Sigmoid colon (tissue), 7 donors: ENCODE measurements around the gene CHAF1B. TPM values are rescaled to one million over a fixed set of nuclear protein-coding genes. Genes with fewer than 3 reads are reported as not detected.

Experiments
- DNase-seq: peaks from one replicate; pipeline ENCODE4 v3.0.0-alpha.2; 2019
- H3K27ac ChIP-seq, 4 donors: fragments of 200-600 bp; sonication (generic); one replicate each; pipeline ENCODE4 v1.5.1; 2016 to 2019; ENCODE audit warnings: mild to moderate bottlenecking in 1 of 4
- H3K27me3 ChIP-seq, 3 donors: fragments of 200-600 bp; sonication (generic); one replicate each; pipeline ENCODE4 v1.5.1; 2019; ENCODE audit warnings: mild to moderate bottlenecking in 1 of 3
- H3K36me3 ChIP-seq, 4 donors: fragments of 200-600 bp; sonication (generic); one replicate each; pipeline ENCODE4 v1.5.1; 2016 to 2019
- H3K4me1 ChIP-seq, 4 donors: fragments of 200-600 bp; sonication (generic); one replicate each; pipeline ENCODE4 v1.5.1; 2017 to 2019
- H3K4me3 ChIP-seq, 4 donors: fragments of 200-600 bp; sonication (generic); one replicate each; pipeline ENCODE4 v1.5.1; 2017 to 2019; ENCODE audit warnings: mild to moderate bottlenecking in 2 of 4, moderate library complexity in 1 of 4
- H3K9me3 ChIP-seq, 4 donors: fragments of 200-600 bp in 3 of 4; sonication (generic) in 3 of 4; one replicate each; pipeline versions ENCODE4 v1.5.1 to v1.6.1; 2013 to 2019
- CTCF ChIP-seq, 4 experiments: fragments of 450-650 bp in 3 of 4; fragments of 200-600 bp in 1 of 4; IDR thresholded peaks; one replicate each; pipeline ENCODE4 v1.5.1; 2016 to 2019; ENCODE audit warnings: antibody characterized with exemption in 4 of 4, mild to moderate bottlenecking in 3 of 4, moderate library complexity in 2 of 4
- EP300 ChIP-seq, 4 donors: sonication (generic); formaldehyde crosslinking; IDR thresholded peaks; one replicate each; pipeline ENCODE4 v1.6.1; 2017; ENCODE audit warnings: antibody characterized with exemption in 4 of 4
- POLR2A ChIP-seq, 2 donors: fragments of 450-650 bp; IDR thresholded peaks; one replicate each; pipeline ENCODE4 v1.6.1; 2016; ENCODE audit warnings: antibody characterized with exemption in 2 of 2, mild to moderate bottlenecking in 2 of 2, moderate library complexity in 2 of 2
- POLR2AphosphoS5 ChIP-seq, 4 donors: sonication (generic); formaldehyde crosslinking; IDR thresholded peaks; one replicate each; pipeline ENCODE4 v1.6.1; 2017; ENCODE audit warnings: antibody characterized with exemption in 4 of 4
- WGBS, 2 donors: extraction: QIAGEN DNeasy Blood & Tissue Kit; methylation state at CpG; one replicate each; pipeline ENCODE4 v1.1.7; 2013; 5-methylcytosine and 5-hydroxymethylcytosine counted together
- intact Hi-C: fragments of 100-400 bp; cut with DNase I; formaldehyde crosslinking; loops from one replicate; pipeline ENCODE4 v1.15.1; 2023
- polyA plus RNA-seq, 3 donors: library from polyadenylated mRNA; stranded (reverse); fragments of 200-250 nt; gene quantifications; one replicate each; pipeline ENCODE4 v1.2.3, GENCODE V29; 2013
- total RNA-seq, 4 donors: library from RNA; depleted of rRNA; stranded (reverse); fragments of >200 nt; gene quantifications; one replicate each; pipeline ENCODE4 v1.1.0, GENCODE V29; 2016
- donor health status: healthy with polysubstance abuse.
- donor health status: Bipolar disorder and iron deficiency.
- donor health status: healthy.

CHAF1B gene
- total and polyA plus RNA-seq, 7 donors, result 0.36 to 3.5 (median 0.66) TPM

GRCh38 chr21:36420571-36421339, 35.6 kb downstream of the CHAF1B start:
- intact Hi-C loops, result loop anchor here (10.0 kb wide), 1 partner anchor 504 kb away; no protein-coding TSS in a partner anchor
- H3K27me3 ChIP-seq, result no peaks in the 10 kb centered on the region
- H3K36me3 ChIP-seq, result peaks cover 0 to 6% (median 0%) of the 10 kb centered on the region in 4 donors
- no peak for TF ChIP-seq POLR2AphosphoS5 (IDR thresholded peaks at IDR 0.05)
- TF ChIP-seq CTCF (IDR thresholded peaks at IDR 0.05), result no peak
- TF ChIP-seq POLR2A (IDR thresholded peaks at IDR 0.05), result no peak
- DNase-seq, result no peak
- 93 to 94% methylated on average over 18 of the region's 18 CpGs for WGBS, 2 donors
- no peak overlapping the region for H3K27ac ChIP-seq
- no peaks in the 10 kb centered on the region for H3K9me3 ChIP-seq
- no peaks in the 10 kb centered on the region for H3K4me1 ChIP-seq
- no peak overlapping the region for H3K4me3 ChIP-seq

- no peak for DNase-seq
- H3K9me3 ChIP-seq, result no peaks in the 10 kb centered on the region
- intact Hi-C loops, result loop anchor here (10.0 kb wide), 1 partner anchor 502 kb away; no protein-coding TSS in a partner anchor
Observed at GRCh38 chr21:36422279-36423098, 37.3 kb downstream of the CHAF1B start.

GRCh38 chr21:36423771-36424433, 38.7 kb downstream of the CHAF1B start:
- H3K27me3 ChIP-seq, result no peaks in the 10 kb centered on the region
- no peaks in the 10 kb centered on the region for H3K36me3 ChIP-seq
- DNase-seq, result no peak
- no peaks in the 10 kb centered on the region for H3K4me1 ChIP-seq
- WGBS, 2 donors, result 83 to 92% methylated on average over 12 of the region's 12 CpGs
- H3K27ac ChIP-seq, result no peak overlapping the region
- intact Hi-C loops, result loop anchor here (10.0 kb wide), 1 partner anchor 501 kb away; no protein-coding TSS in a partner anchor
- TF ChIP-seq POLR2AphosphoS5 (IDR thresholded peaks at IDR 0.05) (no peak), CTCF (IDR thresholded peaks at IDR 0.05) (no peak), EP300 (IDR thresholded peaks at IDR 0.05) (no peak), POLR2A (IDR thresholded peaks at IDR 0.05) (no peak)
- no peak overlapping the region for H3K4me3 ChIP-seq
- no peaks in the 10 kb centered on the region for H3K9me3 ChIP-seq

More at GRCh38 chr21:36422279-36423098, 37.3 kb downstream of the CHAF1B start:
- Histone ChIP-seq H3K4me1 (no peaks in the 10 kb centered on the region), H3K4me3 (no peak overlapping the region), H3K27me3 (no peaks in the 10 kb centered on the region), H3K36me3 (no peaks in the 10 kb centered on the region), H3K27ac (no peak overlapping the region)
- TF ChIP-seq EP300 (IDR thresholded peaks at IDR 0.05), result no peak
- no peak for TF ChIP-seq POLR2AphosphoS5 (IDR thresholded peaks at IDR 0.05)
- TF ChIP-seq CTCF (IDR thresholded peaks at IDR 0.05), result peak in 2 of 4 experiments; percentile 11 to 30
- no peak for TF ChIP-seq POLR2A (IDR thresholded peaks at IDR 0.05)
- WGBS, 2 donors, result 56 to 66% methylated on average over 28 of the region's 28 CpGs

GRCh38 chr21:36424592-36424991, 39.4 kb downstream of the CHAF1B start:
- H3K27ac ChIP-seq, result no peak overlapping the region
- H3K4me1 ChIP-seq, result peaks cover 0 to 2% (median 0%) of the 10 kb centered on the region in 4 donors
- no peak for TF ChIP-seq POLR2AphosphoS5 (IDR thresholded peaks at IDR 0.05)
- TF ChIP-seq CTCF (IDR thresholded peaks at IDR 0.05), result no peak
- no peak for TF ChIP-seq POLR2A (IDR thresholded peaks at IDR 0.05)
- TF ChIP-seq EP300 (IDR thresholded peaks at IDR 0.05), result no peak
- no peaks in the 10 kb centered on the region for H3K9me3 ChIP-seq
- WGBS, 2 donors, result 93% methylated on average over 8 of the region's 8 CpGs
- H3K4me3 ChIP-seq, result no peak overlapping the region
- intact Hi-C loops, result loop anchor here (10.0 kb wide), 1 partner anchor 500 kb away; no protein-coding TSS in a partner anchor
- DNase-seq, result no peak
- no peaks in the 10 kb centered on the region for H3K27me3 ChIP-seq
- H3K36me3 ChIP-seq, result no peaks in the 10 kb centered on the region
